Skin epidermis (tissue), 12 donors: ENCODE results near the gene TULP4.
"Not testable (repeated sequence)": the region's sequence is repeated elsewhere in the genome, so short reads cannot be mapped to it uniquely, and the experiment has no call there.

Source experiments
- H3K27ac ChIP-seq, 21 experiments: fragments of 200-600 bp; sonication (generic) in 11 of 21; one replicate each; pipeline ENCODE4 v1.5.0; 2020; ENCODE audit warnings: mild to moderate bottlenecking in 3 of 21, inconsistent platforms in 2 of 21, moderate library complexity in 2 of 21
- H3K4me3 ChIP-seq, 7 experiments: fragments of 200-600 bp; sonication (generic) in 2 of 7; one replicate each; pipeline ENCODE4 v1.5.0; 2020; ENCODE audit warnings: inconsistent platforms in 2 of 7, mild to moderate bottlenecking in 2 of 7, moderate library complexity in 1 of 7

Gene TULP4

DNA sequence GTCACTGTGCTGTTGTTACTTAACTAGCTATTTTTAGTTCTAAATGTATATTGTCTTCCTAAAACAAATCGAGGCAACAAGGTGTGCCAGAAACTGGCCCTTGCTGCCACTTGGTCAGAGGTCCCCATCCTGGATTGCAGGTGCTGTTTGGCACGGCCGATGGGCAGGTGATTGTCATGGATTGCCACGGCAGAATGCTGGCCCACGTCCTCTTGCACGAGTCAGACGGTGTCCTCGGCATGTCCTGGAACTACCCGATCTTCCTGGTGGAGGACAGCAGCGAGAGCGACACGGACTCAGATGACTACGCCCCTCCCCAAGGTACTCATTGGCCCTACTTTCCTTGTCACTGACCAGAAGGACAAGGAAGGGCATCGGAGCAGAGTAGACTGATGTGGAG lies 136.6 kb downstream of the TULP4 start:
- H3K27ac ChIP-seq, result no peak overlapping the region

DNA sequence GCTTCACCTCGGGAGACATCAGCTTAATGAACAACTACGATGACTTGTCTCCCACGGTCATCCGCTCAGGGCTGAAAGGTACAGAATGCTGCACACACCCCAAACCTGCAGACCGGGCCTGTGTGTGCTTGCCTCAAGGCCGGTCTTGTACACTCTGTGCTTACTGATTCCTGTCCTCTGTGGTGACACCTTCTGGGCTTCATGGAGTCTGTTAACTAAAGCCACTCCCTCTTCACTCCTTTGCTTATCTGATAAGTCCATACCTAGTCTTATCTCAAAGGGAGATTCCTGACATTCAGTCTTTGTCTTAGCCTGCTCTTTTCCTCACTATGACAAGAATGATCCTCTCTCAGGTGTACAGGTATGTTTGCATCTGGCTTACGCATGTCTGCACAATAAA lies 139.9 kb downstream of the TULP4 start:
- H3K27ac ChIP-seq, result no peak overlapping the region
- H3K4me3 ChIP-seq, result no peak overlapping the region

More for the DNA sequence above, 136.6 kb downstream of the TULP4 start:
- no peak overlapping the region for H3K4me3 ChIP-seq

DNA sequence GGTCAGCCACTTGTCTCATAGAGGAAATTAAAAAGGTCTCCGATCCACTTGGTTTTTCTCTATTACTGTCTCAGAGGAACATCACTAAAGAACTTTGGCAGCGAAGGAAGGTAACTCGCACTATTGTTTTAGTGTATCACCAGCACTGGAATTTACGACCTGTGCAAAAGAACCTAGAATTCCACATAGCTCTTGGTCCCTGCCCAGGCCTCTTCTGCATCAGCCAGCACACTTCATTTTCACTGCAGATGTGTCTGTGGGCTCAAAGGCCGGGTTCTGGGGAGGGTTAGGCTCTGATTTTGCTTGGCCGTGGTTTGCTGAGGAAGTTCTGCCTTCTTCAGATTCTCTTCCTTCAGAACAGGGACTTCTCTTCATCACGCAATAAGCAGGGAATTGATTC lies 144.9 kb downstream of the TULP4 start:
- Histone ChIP-seq H3K27ac (no peak overlapping the region), H3K4me3 (no peak overlapping the region)

DNA sequence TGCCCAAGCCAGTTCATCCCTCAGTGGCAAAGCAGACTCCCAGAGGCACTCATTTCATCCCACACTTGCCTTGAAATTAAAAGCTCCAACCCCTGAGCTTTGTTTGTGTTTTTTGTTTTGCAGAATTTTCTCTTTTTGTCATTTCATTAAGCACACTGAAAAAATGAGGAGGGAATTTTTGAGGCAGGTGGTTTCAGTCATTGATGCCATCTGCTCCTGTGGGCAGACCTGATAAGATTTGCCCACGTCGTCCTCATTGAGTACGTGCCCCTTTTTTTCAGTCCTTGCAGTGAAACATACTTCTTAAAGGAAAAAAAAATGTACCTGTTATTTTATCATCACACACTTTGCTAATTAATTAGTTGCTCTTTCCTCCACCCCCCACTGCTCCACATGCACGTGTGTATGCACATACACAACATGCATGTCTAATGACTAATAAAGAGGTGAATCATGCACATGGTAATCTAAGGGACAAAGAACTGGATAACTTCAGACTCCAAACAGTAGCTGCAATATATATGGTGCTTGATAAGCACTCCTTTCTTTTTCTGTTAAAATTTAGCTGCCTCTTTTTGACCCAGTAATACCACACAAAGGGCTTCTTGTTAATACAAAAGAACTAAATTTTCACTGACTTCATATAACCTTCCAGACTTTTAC lies 145.5 kb downstream of the TULP4 start:
- no peak overlapping the region for H3K4me3 ChIP-seq
- no peak overlapping the region for H3K27ac ChIP-seq

DNA sequence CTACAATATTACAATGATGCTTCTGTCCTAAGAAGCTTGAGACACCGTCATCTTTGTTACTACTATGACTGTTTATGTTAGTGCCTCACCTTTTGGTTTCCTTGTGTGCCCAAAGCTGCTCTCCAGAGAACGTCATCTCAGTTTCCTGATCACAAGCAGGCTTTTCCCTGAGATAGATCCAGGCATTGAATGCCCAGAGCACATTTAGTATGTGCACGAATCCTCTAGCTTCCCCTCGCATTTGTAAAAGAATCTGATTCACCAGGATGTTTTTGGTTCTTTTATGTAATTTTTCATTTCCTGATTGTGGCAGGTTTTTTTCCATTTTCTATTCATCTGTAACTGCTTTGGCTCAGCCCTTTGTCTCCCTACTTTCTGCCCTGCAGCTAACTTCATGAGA lies 147.5 kb downstream of the TULP4 start:
- no peak overlapping the region for H3K4me3 ChIP-seq
- no peak overlapping the region for H3K27ac ChIP-seq

DNA sequence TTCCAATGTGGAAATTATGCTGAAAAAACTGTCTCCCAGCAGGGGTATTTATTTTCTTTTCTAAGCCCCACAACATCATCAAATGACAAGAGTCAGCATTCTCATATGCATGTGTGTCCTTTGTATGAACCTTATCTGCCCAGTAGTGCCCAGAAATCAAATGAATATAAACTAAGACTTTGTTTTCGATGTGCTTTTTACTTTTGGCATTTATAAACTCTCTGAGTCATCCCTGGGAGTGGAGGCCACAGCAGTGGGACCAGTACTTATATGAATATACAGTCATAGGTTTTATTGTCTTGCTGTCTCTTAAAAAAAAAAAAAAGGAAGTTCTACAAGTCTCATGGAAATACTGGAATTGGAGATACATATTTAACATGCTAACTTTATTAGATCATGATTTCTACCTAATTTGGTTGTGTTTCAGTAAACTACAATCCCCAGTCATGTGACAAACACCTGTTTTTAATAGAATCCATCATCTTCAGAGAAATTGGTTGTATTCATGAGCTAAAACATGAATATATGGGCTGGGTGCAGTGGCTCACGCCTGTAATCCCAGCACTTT lies 148.4 kb downstream of the TULP4 start:
- no peak overlapping the region for H3K4me3 ChIP-seq
- no peak overlapping the region for H3K27ac ChIP-seq

DNA sequence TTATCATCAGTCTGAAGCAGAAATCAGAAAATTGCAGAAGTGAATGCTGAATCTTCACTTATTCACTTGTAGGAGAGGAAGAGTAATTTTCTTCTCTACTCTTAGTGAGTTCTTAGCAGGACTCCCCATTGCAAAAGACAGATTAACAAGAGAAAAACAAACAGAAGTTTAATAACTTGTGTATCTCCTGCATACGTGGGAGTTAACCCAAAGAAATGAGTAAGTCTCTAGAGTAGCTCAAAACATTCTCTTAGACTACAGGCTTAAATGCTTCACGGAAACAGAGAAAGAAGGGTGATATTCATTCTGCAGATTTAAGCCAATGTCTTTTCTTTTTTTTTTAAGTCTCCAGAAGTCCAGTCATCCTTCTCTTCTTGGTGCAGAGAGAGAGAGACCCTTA lies 149.7 kb downstream of the TULP4 start:
- H3K27ac ChIP-seq, result no peak overlapping the region
- H3K4me3 ChIP-seq, result no peak overlapping the region

DNA sequence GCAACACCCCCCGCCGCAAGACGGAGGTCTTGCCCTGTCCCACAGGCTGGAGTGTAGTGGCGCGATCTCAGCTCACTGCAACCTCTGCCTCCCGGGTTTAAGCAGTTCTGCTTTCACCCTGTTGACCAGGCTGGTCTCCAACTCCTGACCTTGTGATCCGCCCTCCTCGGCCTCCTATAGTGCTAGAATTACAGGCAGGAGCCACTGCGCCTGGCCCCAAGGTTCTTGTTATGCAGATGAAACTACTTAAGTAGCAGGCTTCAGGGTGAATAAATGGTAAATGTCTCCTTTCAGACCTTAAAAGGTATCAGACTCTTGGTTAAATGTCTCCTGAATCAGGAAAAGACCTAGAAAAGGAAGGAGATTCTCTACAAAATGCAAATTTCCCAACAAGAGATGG lies 152.2 kb downstream of the TULP4 start:
- Histone ChIP-seq H3K27ac (no peak overlapping the region), H3K4me3 (no peak overlapping the region)

DNA sequence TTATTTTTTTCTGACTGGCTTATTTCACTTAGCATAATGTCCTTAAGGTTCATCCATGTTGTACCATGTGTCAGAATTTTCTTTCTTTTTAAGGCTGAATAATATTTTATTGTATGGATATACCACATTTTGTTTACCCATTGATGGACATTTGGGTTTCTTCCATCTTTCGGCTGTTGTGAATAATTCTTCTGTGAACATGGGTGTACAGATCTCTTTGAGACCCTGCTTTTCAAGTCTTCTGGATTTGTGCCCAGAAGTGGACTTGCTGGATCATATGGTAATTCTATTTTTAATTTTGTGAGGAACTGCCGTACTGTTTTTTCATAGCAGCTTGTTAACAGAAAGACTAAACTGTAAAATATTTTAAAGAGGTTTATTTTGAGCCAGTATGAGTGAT lies 153.0 kb downstream of the TULP4 start:
- H3K27ac ChIP-seq, result no peak overlapping the region
- H3K4me3 ChIP-seq, result no peak overlapping the region

DNA sequence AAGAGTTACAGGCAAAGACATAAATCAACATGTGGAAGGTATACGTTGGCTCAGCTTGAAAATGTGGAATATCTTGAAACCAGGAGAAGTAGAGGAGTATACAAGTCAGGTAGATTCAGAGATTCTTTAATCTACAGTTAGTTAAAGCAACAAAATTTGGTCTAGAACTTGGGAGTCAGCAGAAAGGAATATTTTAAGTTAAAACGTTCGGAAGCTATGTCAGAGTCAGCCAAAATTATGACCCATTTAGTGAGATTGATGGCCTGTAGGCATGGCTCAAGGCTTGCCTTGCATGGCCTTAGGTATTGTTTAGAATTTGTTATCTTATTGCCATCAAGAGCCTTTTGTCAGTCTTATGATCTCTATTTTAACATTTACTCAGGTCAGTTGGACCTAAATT lies 153.5 kb downstream of the TULP4 start:
- Histone ChIP-seq H3K27ac (no peak overlapping the region), H3K4me3 (no peak overlapping the region)

DNA sequence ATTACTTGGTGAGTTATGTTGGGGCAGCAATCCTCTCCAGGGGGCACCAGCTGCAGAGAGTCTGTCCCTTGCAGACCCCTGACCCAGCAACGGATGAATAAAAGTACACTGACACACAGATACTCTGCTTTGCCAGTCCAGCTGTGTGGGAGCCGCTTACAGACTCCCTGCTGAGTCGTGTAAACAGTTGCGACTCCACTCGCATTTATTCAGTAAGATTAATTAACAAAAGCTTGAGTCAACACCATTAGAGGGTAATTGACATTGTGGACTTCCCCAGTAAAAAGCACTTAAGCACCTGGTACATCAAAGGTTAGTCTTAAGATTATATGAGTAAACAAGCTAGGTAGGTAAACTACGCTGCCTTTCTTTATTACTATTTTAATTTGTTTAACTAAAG lies 155.7 kb downstream of the TULP4 start:
- no peak overlapping the region for H3K27ac ChIP-seq

DNA sequence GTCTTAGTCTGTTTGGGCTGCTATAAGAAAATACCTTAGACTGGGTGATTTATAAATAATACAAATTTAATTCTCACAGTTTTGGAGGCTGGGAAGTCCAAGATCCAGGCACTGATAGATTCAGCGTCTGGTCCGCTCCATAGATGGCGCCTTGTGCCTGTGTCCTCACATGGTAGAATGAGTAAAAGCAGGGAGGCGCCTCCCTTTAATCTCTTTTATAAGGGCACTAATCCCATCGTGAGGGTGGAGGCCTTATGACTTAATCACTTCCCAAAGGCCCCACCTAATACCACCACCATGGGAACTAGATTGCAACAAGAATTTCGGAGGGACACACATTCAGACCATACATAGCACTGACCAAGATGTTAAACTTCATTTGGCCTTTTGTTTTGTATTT lies 156.4 kb downstream of the TULP4 start:
- H3K27ac ChIP-seq, result no peak overlapping the region

More for the DNA sequence above, 155.7 kb downstream of the TULP4 start:
- H3K4me3 ChIP-seq, result no peak overlapping the region

DNA sequence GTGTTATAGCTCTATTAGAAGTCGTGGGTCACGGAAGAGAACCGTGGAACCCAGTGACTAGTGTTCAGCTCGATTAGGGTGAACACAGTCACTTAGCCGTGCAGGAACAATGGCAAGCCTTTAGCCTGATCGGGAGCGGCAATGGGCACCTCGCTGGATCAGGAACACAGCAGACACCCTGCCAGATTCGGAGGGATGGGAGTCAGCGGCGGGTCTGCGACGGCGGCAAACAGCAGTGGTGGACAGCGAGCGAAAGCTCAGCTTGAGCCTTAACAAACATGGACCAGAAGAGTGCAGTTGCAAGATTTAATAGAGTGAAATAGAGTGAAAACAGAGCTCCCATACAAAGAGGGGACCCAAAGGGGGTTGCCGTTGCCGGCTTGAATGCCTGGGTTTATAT lies 157.8 kb downstream of the TULP4 start:
- H3K4me3 ChIP-seq, H3K27ac ChIP-seq: not testable (repeated sequence)

More for the DNA sequence above, 156.4 kb downstream of the TULP4 start:
- no peak overlapping the region for H3K4me3 ChIP-seq

DNA sequence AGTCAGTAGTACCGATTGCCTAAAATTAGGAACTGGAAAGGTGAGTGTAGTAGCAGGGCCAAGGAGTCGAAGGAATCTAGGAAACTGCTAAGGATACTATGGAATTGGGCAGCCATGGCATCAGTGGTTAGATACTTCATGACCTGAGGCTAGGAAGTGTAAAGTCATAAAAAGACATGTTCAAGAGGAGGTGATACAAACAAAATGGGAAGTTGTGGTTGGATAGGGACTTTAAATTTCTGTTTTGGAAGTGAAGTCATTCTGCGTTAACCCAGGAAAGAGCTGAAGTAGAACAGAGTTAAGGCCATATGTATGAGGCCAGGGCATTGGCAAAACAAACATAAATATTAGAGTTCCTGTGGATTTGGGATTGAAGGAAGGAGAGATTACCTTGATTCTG lies 159.1 kb downstream of the TULP4 start:
- Histone ChIP-seq H3K4me3 (no peak overlapping the region), H3K27ac (no peak overlapping the region)

DNA sequence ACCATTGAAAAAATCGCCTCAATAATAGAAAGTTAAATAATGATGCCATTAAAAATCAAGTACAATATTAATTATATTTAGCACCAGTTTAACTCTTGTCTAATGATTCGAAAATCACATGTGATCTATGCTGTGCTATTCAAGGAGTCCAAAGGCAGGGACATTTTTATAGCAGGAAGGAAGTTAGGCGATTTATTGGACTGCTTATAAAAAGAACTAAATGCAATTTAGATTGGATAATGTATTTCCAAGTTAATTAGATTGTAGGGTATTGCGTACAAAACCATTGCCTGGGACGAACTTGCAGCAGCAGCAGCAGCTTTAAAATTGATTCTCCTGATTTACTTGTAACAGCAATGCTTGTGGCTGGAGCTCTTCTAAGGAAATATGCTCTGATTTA lies 160.2 kb downstream of the TULP4 start:
- Histone ChIP-seq H3K4me3 (no peak overlapping the region), H3K27ac (no peak overlapping the region)

DNA sequence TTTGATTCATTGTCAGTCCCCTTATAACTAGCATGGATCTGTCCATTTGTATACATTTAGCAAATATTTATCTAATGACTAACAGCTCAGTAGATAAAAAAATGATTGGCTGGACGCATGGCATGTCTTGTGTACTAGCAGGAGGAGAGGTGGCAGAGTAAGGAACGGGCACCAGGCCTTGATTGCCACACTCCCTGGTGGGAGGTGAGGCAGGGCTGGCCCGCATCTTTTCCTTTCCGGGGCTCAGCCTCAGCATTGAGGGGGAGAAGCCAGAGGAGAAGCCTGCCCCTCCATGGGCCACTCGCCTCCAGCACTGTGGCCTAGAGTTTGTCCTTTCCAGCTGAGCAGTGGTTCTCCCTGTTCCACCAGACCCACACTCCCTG lies 162.7 kb downstream of the TULP4 start:
- Histone ChIP-seq H3K4me3 (no peak overlapping the region), H3K27ac (peak overlapping the region in 2 of 21 experiments; percentile 26 to 65)

DNA sequence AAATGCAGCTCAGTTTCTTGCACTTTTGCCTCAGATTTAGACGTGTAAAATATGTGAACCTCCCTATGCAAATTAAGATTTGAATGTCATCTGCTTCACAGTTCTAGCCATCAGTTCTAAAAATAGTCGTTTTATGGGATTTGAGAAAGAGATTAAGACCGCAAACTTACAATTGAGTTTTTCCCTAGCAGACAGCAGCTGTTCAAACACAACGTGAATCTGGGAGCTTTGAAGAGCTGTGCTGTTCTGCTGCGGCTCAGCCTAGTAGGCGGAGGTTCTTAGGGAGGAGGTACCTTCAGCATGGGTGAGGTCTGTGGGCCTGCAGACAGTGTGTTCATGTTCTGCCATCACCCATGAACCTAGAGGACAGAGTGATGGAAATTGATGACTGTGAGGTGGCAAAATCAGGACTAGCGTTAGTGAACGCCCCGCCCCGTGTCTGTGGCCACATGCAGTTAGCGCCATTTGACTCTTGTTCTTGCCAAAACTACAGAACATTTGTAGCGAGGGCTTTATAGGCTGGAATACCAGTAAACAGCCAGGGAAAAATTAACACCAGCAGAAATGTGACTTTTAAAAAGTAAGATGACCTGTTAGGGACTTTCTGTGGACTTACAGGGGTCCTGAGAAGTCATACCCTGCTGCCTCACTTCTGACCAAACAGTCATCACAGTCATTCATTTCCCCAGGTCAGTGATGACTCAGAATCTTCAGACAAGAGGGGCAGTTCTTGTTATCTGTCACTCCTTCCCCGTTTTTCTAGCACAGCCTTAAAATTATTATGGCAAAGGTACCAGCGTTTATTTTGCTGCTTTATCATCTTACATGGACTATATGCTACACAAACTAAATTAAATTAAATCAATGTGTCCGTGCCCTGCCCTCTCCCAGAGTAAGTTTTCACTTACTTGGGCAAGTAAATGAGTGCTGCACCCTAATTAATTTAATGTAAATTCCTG lies 163.4 kb downstream of the TULP4 start:
- no peak overlapping the region for H3K4me3 ChIP-seq
- peak overlapping the region in 3 of 21 experiments; percentile 11 to 65 (median 26) for H3K27ac ChIP-seq

DNA sequence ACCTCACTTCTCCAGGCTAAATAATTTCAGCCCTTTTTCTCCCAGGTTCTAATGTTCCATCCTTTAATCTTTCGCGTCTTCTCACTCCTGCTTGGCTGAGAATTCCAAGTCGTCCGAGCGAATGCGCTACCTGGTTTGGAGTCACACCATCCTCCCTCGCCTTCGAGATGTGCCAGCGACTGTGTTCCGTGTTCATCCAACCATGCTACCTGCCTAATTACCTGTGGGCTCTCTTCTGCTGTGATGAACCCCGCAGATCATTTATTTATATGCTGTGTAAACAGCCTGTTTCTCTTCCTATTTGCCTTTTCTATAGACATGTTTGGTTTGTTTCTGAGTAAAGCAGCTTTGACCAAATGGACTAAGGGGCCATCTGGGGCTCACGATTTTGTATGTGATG lies 164.1 kb downstream of the TULP4 start:
- H3K27ac ChIP-seq, result no peak overlapping the region
- H3K4me3 ChIP-seq, result no peak overlapping the region

DNA sequence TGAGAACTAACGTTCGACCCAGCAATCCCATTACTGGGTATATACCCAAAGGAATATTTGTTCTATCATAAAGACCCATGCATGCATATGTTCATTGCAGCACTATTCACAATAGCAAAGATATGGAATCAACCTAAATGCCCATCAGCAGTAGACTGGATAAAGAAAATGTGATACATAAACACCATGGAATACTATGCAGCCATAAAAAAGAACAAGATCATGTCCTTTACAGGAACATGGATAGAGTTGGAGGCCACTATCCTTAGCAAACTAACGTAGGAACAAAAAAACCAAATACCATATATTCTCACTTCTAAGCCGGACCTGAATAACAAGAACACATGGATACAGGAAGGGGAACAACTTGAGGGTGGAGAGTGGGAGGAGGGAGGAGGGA lies 165.5 kb downstream of the TULP4 start:
- H3K27ac ChIP-seq, result not testable (repeated sequence)

DNA sequence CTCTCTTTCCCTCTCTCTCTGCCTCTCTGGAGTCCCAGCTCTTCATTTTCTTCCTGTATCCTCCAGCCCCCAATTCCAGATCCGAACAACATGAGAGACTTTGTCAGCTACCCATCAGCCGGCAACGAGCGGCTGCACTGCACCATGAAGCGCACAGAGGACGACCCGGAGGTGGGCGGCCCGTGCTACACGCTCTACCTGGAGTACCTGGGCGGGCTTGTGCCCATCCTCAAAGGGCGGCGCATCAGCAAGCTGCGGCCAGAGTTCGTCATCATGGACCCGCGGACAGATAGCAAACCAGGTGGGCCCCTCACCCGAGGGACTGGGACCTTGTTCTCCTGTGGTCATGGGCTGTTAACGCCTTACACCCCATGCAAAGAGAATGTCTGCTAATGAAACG lies 168.7 kb downstream of the TULP4 start:
- no peak overlapping the region for H3K27ac ChIP-seq

More for the DNA sequence above, 165.5 kb downstream of the TULP4 start:
- not testable (repeated sequence) for H3K4me3 ChIP-seq

More for the DNA sequence above, 168.7 kb downstream of the TULP4 start:
- H3K4me3 ChIP-seq, result no peak overlapping the region
